Lung (tissue), 12 donors: ENCODE data around the gene RNASE9. TPM values are rescaled to one million over a fixed set of nuclear protein-coding genes. Genes with fewer than 3 reads are reported as not detected.
"Not testable (repeated sequence)": the region's sequence is repeated elsewhere in the genome, so short reads cannot be mapped to it uniquely, and the experiment has no call there.

Source experiments
- ATAC-seq: fragments of 200-7000 bp; cut with Tn5 transposase; one replicate; pipeline ENCODE4 v1.9.1; 2020; ENCODE audit warnings: moderate number of reproducible peaks; ENCODE audit not compliant: insufficient read depth, low FRiP score
- DNase-seq, 3 donors: peaks; one replicate each; pipeline ENCODE4 v3.0.0-alpha.2; 2013 to 2017
- H3K27ac ChIP-seq, 2 donors: one replicate each; pipeline ENCODE4 v1.5.1; 2013; ENCODE audit warnings: mild to moderate bottlenecking in 2 of 2, moderate library complexity in 2 of 2, control low read depth in 1 of 2, inconsistent platforms in 1 of 2, low read depth in 1 of 2, low read length in 1 of 2
- H3K27me3 ChIP-seq, 3 donors: one replicate each; pipeline ENCODE4 v1.5.1; 2013; ENCODE audit warnings: low read length in 2 of 3; ENCODE audit not compliant: control insufficient read depth in 3 of 3, insufficient read depth in 3 of 3
- H3K36me3 ChIP-seq, 4 donors: one replicate each; pipeline ENCODE4 v1.5.1; 2013; ENCODE audit warnings: low read length in 4 of 4, mild to moderate bottlenecking in 1 of 4, moderate library complexity in 1 of 4; ENCODE audit not compliant: control insufficient read depth in 4 of 4, insufficient read depth in 4 of 4
- H3K4me1 ChIP-seq, 5 donors: one replicate each; pipeline ENCODE4 v1.5.1; 2013; ENCODE audit warnings: low read length in 5 of 5, mild to moderate bottlenecking in 2 of 5, moderate library complexity in 1 of 5; ENCODE audit not compliant: control insufficient read depth in 5 of 5, insufficient read depth in 5 of 5
- H3K4me3 ChIP-seq: one replicate; pipeline ENCODE4 v1.5.1; 2013; ENCODE audit warnings: mild to moderate bottlenecking, control low read depth, moderate library complexity
- H3K9ac ChIP-seq, 2 donors: one replicate each; pipeline ENCODE4 v1.5.1; 2013; ENCODE audit warnings: low read length in 2 of 2, control low read depth in 1 of 2; ENCODE audit not compliant: insufficient read depth in 1 of 2
- H3K9me3 ChIP-seq, 4 donors: one replicate each; pipeline ENCODE4 v1.5.1; 2013; ENCODE audit warnings: low read length in 3 of 4, mild to moderate bottlenecking in 1 of 4, moderate library complexity in 1 of 4; ENCODE audit not compliant: control insufficient read depth in 4 of 4, insufficient read depth in 3 of 4
- CTCF ChIP-seq: IDR thresholded peaks from 2 replicates; pipeline ENCODE4 v1.5.1; 2012; ENCODE audit warnings: mild to moderate bottlenecking; ENCODE audit errors: control extremely low read depth, extremely low read depth
- WGBS, 2 donors: extraction: QIAGEN DNeasy Blood & Tissue Kit; methylation state at CpG; one replicate each; pipeline ENCODE4 v1.1.7; 2013; 5-methylcytosine and 5-hydroxymethylcytosine counted together
- polyA plus RNA-seq, 2 donors: library from polyadenylated mRNA; stranded (reverse); fragments of 200-250 nt; gene quantifications; one replicate each; pipeline ENCODE4 v1.2.1, GENCODE V29; 2013
- total RNA-seq, 2 donors: library from RNA; depleted of rRNA in 1 of 2; stranded (reverse); fragments of >200 nt in 1 of 2; gene quantifications; one replicate each; pipeline ENCODE4 v1.2.1, GENCODE V29; 2014 to 2021
- donor health status: control.
- donor health status: control.
- donor health status: Bipolar disorder and iron deficiency.
- donor health status: healthy.
- donor health status: DM: yes; HTN: yes; CAD: no.

Gene RNASE9
- total and polyA plus RNA-seq, 4 donors: not detected

GRCh38 chr14:20583142-20583541 is 22.3 kb upstream of the RNASE9 start:
- no peak for TF ChIP-seq CTCF
- Histone ChIP-seq H3K36me3 (no peaks in the 10 kb centered on the region), H3K4me1 (peaks cover 0 to 12% (median 0%) of the 10 kb centered on the region in 5 donors), H3K9me3 (no peaks in the 10 kb centered on the region), H3K9ac (no peak overlapping the region), H3K4me3 (no peak overlapping the region), H3K27me3 (no peaks in the 10 kb centered on the region), H3K27ac (no peak overlapping the region)
- ATAC-seq (no peak), DNase-seq (no peak)

- Histone ChIP-seq H3K4me1 (peaks cover 0 to 12% (median 0%) of the 10 kb centered on the region in 5 donors), H3K36me3 (no peaks in the 10 kb centered on the region), H3K9ac (no peak overlapping the region), H3K4me3 (no peak overlapping the region), H3K9me3 (no peaks in the 10 kb centered on the region), H3K27ac (no peak overlapping the region), H3K27me3 (no peaks in the 10 kb centered on the region)
- DNase-seq: peak in 2 of 3 donors; percentile 27 to 31
- TF ChIP-seq CTCF: no peak
- 62 to 77% methylated on average over 4 of the region's 4 CpGs for WGBS, 2 donors
- ATAC-seq: no peak
Observed at GRCh38 chr14:20580242-20580641, 19.4 kb upstream of the RNASE9 start.

- no peak for DNase-seq
- ATAC-seq: no peak
- Histone ChIP-seq H3K9me3 (no peaks in the 10 kb centered on the region), H3K27me3 (no peaks in the 10 kb centered on the region), H3K9ac (no peak overlapping the region), H3K27ac (no peak overlapping the region), H3K4me1 (peaks cover 0 to 12% (median 0%) of the 10 kb centered on the region in 5 donors), H3K4me3 (no peak overlapping the region), H3K36me3 (no peaks in the 10 kb centered on the region)
- TF ChIP-seq CTCF: no peak
- WGBS, 2 donors: 61 to 70% methylated on average over 12 to 14 of the region's 14 CpGs
Observed at GRCh38 chr14:20578784-20579502, 18.1 kb upstream of the RNASE9 start.

- no peak for ATAC-seq
- no peak for DNase-seq
- H3K4me1 ChIP-seq: peaks cover 0 to 12% (median 0%) of the 10 kb centered on the region in 5 donors
- WGBS, 2 donors: 75 to 76% methylated on average over 3 of the region's 3 CpGs
- no peaks in the 10 kb centered on the region for H3K36me3 ChIP-seq
- no peak overlapping the region for H3K4me3 ChIP-seq
- H3K9ac ChIP-seq: no peak overlapping the region
- H3K9me3 ChIP-seq: no peaks in the 10 kb centered on the region
- no peak for TF ChIP-seq CTCF
- H3K27ac ChIP-seq: no peak overlapping the region
- no peaks in the 10 kb centered on the region for H3K27me3 ChIP-seq
Observed at GRCh38 chr14:20578325-20578724, 17.5 kb upstream of the RNASE9 start.

- 76 to 82% methylated on average over 4 of the region's 4 CpGs for WGBS, 2 donors
- not testable (repeated sequence) for H3K4me3 ChIP-seq, H3K27ac ChIP-seq, ATAC-seq, H3K9ac ChIP-seq, DNase-seq, H3K27me3 ChIP-seq, H3K36me3 ChIP-seq, H3K4me1 ChIP-seq
- peaks cover 0 to 12% (median 7%) of the 10 kb centered on the region in 4 donors for H3K9me3 ChIP-seq
Observed at GRCh38 chr14:20572382-20572990, 11.6 kb upstream of the RNASE9 start.
